Upper lobe of right lung (tissue), 1 donor: ENCODE results near the gene ALK. TPM values are rescaled to one million over a fixed set of nuclear protein-coding genes. Genes with fewer than 3 reads are reported as not detected.

Experiments used
- ATAC-seq: fragments of 200-7000 bp; cut with Tn5 transposase; one replicate; pipeline ENCODE4 v1.9.1; 2020; ENCODE audit warnings: mild to moderate bottlenecking, moderate library complexity
- DNase-seq: peaks from one replicate; pipeline ENCODE4 v3.0.0-alpha.2; 2020
- H3K27ac ChIP-seq: fragments of 200-600 bp; one replicate; pipeline ENCODE4 v1.8.0; 2022
- H3K27me3 ChIP-seq: fragments of 200-600 bp; one replicate; pipeline ENCODE4 v1.8.0; 2022; ENCODE audit warnings: mild to moderate bottlenecking
- H3K36me3 ChIP-seq: fragments of 200-600 bp; one replicate; pipeline ENCODE4 v1.8.0; 2022
- H3K4me1 ChIP-seq: fragments of 200-600 bp; one replicate; pipeline ENCODE4 v1.8.0; 2022
- H3K4me3 ChIP-seq: fragments of 200-600 bp; one replicate; pipeline ENCODE4 v1.8.0; 2022; ENCODE audit warnings: mild to moderate bottlenecking
- H3K9me3 ChIP-seq: fragments of 200-600 bp; one replicate; pipeline ENCODE4 v1.8.0; 2022
- CTCF ChIP-seq: fragments of 200-600 bp; IDR thresholded peaks from one replicate; pipeline ENCODE4 v1.8.0; 2022; ENCODE audit warnings: antibody characterized with exemption
- intact Hi-C: fragments of 100-400 bp; cut with DNase I; formaldehyde crosslinking; loops from one replicate; pipeline ENCODE4 v1.11.0; 2022
- total RNA-seq: library from RNA; stranded (reverse); fragmentation: NEBNext Ultra II Directional; extraction: Animal tissue kit (Norgen Biotek cat#: 25700); gene quantifications from one replicate; pipeline ENCODE4 v1.2.1, GENCODE V29; 2021
- donor health status: DM: no; HTN: yes; CAD: no; lungs with severe emphysema.

Gene ALK
- total RNA-seq, 1 donor from 2014 or later = not detected

GRCh38 chr2:29760008-29760407, 161.4 kb downstream of the ALK start:
- ATAC-seq = no peak

DNA sequence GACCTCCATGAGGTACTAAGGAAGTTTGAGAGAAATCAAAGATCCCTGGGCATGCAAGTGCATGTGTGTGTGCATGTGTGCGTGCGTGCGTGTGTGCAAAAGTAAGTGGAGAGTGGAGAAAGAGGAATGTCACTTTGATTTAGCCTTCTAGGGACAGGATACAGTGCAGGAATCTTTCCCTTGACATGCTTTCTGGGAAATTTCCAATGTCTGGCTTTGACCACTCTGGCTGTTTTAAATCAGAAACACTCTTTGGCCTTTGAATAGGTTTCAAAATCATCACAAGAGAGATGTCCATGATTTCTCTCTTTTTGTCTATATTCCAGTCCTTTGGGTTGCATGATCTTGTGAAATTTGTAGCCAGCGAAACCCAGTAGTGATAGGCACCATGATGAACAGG, 162.0 kb downstream of the ALK start:
- no peak for TF ChIP-seq CTCF
- Histone ChIP-seq H3K36me3 (no peaks in the 10 kb centered on the region), H3K27ac (no peak overlapping the region), H3K9me3 (no peaks in the 10 kb centered on the region), H3K4me1 (no peaks in the 10 kb centered on the region), H3K4me3 (no peak overlapping the region), H3K27me3 (no peaks in the 10 kb centered on the region)
- intact Hi-C loops = no loop called here
- ATAC-seq (no peak), DNase-seq (no peak)

More at GRCh38 chr2:29760008-29760407, 161.4 kb downstream of the ALK start:
- intact Hi-C loops = no loop called here
- no peak for DNase-seq
- Histone ChIP-seq H3K27me3 (no peaks in the 10 kb centered on the region), H3K27ac (no peak overlapping the region), H3K4me3 (no peak overlapping the region), H3K9me3 (no peaks in the 10 kb centered on the region), H3K36me3 (no peaks in the 10 kb centered on the region), H3K4me1 (no peaks in the 10 kb centered on the region)
- TF ChIP-seq CTCF = no peak

DNA sequence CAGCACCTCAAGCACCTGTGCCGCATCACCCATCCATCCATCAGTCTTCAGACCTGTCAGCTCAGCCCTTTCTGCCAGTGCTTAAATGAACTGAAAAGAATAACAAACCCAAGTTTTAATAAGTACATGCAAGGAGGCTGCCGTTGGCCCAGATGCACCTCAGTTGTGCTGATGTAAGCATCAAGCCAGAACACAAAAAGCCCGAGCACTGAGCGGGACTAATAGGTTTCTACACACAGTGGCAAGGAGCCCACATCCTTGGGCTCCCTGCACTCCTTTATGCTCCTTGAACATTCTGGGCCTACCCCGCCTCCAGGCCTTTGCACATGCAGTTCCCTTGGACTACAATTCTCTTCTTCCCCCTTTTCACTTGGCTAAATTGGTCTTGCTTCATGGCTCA, 165.6 kb downstream of the ALK start:
- no peak overlapping the region for H3K4me3 ChIP-seq
- ATAC-seq (no peak), DNase-seq (no peak)
- no peaks in the 10 kb centered on the region for H3K4me1 ChIP-seq
- intact Hi-C loops = no loop called here
- no peaks in the 10 kb centered on the region for H3K9me3 ChIP-seq
- TF ChIP-seq CTCF = no peak
- no peaks in the 10 kb centered on the region for H3K27me3 ChIP-seq
- no peak overlapping the region for H3K27ac ChIP-seq
- H3K36me3 ChIP-seq = no peaks in the 10 kb centered on the region

DNA sequence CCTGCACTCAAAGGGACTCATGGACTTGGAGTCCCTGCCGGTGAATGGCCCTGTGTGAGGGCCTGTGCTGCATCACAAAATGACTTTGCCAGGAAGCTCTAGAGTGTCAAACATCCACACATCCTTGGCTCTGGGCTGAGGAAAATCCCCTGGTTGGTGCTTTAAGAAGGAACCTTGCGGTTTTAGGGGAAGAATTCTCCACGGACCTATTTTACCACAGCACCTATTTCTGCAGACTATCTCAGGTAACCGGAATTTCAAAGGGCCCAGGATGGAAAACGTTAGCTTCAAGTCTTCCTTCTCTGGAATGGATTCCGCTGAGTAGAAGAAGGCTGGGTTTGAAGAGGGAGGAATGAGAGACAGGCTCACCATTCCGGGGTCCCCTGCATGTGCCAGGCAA, 166.2 kb downstream of the ALK start:
- no peak for TF ChIP-seq CTCF
- H3K4me3 ChIP-seq = no peak overlapping the region
- H3K36me3 ChIP-seq = no peaks in the 10 kb centered on the region
- DNase-seq (no peak), ATAC-seq (no peak)
- intact Hi-C loops = no loop called here
- H3K27me3 ChIP-seq = no peaks in the 10 kb centered on the region
- no peak overlapping the region for H3K27ac ChIP-seq
- H3K9me3 ChIP-seq = no peaks in the 10 kb centered on the region
- no peaks in the 10 kb centered on the region for H3K4me1 ChIP-seq

DNA sequence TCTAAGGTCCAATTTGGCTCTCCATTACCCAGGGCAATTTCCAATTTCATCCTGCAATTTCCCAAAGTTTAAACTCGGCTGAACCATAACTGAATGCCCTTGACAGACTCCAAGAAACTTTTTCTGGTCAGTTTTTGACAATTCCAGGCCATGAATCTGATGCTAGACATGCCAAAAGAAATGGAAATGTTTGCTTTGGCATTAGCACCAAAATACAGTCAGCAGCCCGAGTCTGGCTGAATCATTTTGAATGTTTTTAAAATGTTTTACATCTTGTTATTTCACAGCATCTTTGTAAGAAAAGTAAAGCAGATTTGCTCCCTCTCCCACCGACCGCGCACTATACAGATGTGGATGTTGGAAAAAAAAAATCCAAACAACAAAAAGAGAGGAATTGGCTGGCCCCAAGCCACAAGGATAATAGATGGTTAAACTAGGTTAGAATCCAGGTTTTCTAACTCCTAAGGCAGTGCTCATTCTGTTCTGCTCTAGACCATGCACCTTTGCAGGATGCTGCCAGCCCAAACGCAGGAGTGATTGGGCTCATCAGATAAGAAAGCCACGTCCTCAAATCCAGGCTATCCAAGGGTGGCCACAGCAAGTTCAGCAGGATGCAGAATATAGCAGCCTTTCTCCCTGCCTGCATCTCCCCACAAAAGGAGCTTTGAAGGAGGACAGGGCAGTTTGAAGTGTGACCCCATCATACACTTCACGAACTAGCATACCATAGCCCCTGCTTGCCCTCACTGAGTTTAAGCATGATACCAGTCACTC, 167.5 kb downstream of the ALK start:
- intact Hi-C loops = no loop called here
- DNase-seq = no peak

More for the DNA sequence above, 167.5 kb downstream of the ALK start:
- Histone ChIP-seq H3K27ac (no peak overlapping the region), H3K4me1 (no peaks in the 10 kb centered on the region), H3K36me3 (no peaks in the 10 kb centered on the region), H3K27me3 (no peaks in the 10 kb centered on the region), H3K9me3 (no peaks in the 10 kb centered on the region), H3K4me3 (no peak overlapping the region)
- TF ChIP-seq CTCF = no peak
- ATAC-seq = no peak
